ENCODE data around the gene GPR176.

DNA sequence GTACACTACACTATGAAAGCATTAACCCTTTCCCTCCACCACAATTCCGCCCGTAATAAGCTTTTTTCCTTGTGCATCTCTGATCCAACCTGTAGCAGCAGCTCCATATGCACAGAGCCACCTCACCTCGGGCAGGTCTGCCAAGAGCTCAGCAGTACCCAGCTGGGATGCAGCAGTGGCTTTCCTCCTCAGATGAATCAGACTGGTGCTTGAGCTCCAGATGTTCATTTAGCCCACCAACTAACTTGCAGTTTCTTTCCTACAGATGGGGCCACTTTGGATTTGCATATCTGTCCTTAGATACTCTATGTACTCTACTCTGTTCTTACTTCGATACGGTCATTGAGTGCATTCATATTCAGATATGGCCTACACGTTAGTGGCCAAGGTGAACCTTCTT is 122.7 kb downstream of the GPR176 start:
- TF ChIP-seq, protein P1, sequence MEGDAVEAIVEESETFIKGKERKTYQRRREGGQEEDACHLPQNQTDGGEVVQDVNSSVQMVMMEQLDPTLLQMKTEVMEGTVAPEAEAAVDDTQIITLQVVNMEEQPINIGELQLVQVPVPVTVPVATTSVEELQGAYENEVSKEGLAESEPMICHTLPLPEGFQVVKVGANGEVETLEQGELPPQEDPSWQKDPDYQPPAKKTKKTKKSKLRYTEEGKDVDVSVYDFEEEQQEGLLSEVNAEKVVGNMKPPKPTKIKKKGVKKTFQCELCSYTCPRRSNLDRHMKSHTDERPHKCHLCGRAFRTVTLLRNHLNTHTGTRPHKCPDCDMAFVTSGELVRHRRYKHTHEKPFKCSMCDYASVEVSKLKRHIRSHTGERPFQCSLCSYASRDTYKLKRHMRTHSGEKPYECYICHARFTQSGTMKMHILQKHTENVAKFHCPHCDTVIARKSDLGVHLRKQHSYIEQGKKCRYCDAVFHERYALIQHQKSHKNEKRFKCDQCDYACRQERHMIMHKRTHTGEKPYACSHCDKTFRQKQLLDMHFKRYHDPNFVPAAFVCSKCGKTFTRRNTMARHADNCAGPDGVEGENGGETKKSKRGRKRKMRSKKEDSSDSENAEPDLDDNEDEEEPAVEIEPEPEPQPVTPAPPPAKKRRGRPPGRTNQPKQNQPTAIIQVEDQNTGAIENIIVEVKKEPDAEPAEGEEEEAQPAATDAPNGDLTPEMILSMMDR (conservative IDR thresholded peaks at IDR 0.05), result no peak
- no peak for TF ChIP-seq ZFX (IDR thresholded peaks at IDR 0.05)
